Measurements from ENCODE around the gene DENND6A.

DNA sequence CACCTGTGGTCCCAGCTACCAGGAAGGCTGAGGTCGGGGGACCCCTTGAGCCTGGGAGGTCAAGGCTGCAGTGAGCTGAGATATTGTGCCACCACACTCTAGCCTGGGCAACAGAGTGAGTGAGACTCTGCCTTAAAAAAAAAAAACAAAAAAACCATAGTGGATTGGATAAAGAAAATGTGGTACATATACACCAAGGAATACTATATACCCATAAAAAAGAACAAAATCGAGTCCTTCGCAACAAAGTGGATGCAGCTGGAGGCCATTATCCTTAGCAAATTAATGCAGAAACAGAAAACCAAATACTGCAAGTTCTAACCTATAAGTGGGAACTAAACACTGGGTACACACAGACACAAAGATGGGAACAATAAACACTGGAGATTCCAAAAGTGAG, 75.1 kb downstream of the DENND6A start:
- TF ChIP-seq, protein P1, sequence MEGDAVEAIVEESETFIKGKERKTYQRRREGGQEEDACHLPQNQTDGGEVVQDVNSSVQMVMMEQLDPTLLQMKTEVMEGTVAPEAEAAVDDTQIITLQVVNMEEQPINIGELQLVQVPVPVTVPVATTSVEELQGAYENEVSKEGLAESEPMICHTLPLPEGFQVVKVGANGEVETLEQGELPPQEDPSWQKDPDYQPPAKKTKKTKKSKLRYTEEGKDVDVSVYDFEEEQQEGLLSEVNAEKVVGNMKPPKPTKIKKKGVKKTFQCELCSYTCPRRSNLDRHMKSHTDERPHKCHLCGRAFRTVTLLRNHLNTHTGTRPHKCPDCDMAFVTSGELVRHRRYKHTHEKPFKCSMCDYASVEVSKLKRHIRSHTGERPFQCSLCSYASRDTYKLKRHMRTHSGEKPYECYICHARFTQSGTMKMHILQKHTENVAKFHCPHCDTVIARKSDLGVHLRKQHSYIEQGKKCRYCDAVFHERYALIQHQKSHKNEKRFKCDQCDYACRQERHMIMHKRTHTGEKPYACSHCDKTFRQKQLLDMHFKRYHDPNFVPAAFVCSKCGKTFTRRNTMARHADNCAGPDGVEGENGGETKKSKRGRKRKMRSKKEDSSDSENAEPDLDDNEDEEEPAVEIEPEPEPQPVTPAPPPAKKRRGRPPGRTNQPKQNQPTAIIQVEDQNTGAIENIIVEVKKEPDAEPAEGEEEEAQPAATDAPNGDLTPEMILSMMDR (conservative IDR thresholded peaks at IDR 0.05; ENCODE audit: low read length): no peak
- TF ChIP-seq EZH2phosphoT487 (IDR thresholded peaks at IDR 0.05; ENCODE audit: borderline replicate concordance, low read depth, low read length): no peak

Data from OCI-LY7 (cell line).